HL-60 (cell line): ENCODE results near the gene BCAS3.

Experiments used
- GABPA ChIP-seq: IDR thresholded peaks from 2 replicates; pipeline ENCODE4 v1.6.1; 2012; ENCODE audit warnings: low read depth
- POLR2AphosphoS5 ChIP-seq: IDR thresholded peaks from 2 replicates; pipeline ENCODE4 v1.6.1; 2012; ENCODE audit warnings: low read depth
- TF ChIP-seq, protein P1 (sequence below): IDR thresholded peaks from one replicate; pipeline ENCODE4 v1.5.1; 2011; ENCODE audit warnings: low read length, control low read depth, inconsistent platforms; ENCODE audit not compliant: insufficient read depth
- TF ChIP-seq, protein P2 (sequence below): IDR thresholded peaks from 2 replicates; pipeline ENCODE4 v1.6.1; 2012; ENCODE audit warnings: low read depth; ENCODE audit not compliant: insufficient replicate concordance

DNA sequence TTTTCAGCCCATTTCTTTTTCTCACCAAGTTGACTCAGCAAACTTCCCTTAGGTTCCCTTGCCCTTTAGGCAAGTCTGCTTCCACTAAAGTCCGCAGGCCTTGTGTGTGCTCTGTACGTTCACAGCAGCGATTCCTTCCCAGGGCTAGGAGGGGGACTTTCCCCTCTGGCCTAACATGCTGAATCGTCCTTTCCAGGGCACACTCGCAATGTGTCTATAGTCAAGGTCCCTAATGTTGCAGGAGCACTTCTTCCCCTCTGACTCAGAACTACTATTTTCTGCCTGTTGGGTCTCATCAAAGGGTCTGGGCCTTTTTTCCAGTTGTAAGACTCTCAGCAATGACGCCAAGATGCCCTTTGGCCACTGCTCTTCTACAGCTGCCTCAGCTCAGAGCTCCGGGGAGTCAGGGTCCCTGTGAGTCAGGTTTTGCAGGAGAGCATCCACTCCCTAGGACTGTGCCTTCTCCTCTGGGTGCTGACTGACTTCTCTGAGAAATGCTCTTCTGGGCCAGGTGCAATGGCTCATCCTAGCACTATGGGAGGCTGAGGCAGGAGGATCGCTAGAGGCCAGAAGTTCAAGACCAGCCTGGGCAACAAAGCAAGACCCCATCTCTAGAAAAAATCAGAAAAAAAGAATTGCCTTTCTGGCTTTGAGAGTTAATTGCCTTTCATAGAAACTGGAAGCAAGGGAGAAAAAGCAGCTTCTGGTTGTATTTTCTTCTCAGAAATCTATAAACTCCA lies 657.6 kb downstream of the BCAS3 start:
- TF ChIP-seq, protein P1, sequence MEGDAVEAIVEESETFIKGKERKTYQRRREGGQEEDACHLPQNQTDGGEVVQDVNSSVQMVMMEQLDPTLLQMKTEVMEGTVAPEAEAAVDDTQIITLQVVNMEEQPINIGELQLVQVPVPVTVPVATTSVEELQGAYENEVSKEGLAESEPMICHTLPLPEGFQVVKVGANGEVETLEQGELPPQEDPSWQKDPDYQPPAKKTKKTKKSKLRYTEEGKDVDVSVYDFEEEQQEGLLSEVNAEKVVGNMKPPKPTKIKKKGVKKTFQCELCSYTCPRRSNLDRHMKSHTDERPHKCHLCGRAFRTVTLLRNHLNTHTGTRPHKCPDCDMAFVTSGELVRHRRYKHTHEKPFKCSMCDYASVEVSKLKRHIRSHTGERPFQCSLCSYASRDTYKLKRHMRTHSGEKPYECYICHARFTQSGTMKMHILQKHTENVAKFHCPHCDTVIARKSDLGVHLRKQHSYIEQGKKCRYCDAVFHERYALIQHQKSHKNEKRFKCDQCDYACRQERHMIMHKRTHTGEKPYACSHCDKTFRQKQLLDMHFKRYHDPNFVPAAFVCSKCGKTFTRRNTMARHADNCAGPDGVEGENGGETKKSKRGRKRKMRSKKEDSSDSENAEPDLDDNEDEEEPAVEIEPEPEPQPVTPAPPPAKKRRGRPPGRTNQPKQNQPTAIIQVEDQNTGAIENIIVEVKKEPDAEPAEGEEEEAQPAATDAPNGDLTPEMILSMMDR = no peak
- TF ChIP-seq POLR2AphosphoS5 (no peak), GABPA (no peak)
- TF ChIP-seq, protein P2, sequence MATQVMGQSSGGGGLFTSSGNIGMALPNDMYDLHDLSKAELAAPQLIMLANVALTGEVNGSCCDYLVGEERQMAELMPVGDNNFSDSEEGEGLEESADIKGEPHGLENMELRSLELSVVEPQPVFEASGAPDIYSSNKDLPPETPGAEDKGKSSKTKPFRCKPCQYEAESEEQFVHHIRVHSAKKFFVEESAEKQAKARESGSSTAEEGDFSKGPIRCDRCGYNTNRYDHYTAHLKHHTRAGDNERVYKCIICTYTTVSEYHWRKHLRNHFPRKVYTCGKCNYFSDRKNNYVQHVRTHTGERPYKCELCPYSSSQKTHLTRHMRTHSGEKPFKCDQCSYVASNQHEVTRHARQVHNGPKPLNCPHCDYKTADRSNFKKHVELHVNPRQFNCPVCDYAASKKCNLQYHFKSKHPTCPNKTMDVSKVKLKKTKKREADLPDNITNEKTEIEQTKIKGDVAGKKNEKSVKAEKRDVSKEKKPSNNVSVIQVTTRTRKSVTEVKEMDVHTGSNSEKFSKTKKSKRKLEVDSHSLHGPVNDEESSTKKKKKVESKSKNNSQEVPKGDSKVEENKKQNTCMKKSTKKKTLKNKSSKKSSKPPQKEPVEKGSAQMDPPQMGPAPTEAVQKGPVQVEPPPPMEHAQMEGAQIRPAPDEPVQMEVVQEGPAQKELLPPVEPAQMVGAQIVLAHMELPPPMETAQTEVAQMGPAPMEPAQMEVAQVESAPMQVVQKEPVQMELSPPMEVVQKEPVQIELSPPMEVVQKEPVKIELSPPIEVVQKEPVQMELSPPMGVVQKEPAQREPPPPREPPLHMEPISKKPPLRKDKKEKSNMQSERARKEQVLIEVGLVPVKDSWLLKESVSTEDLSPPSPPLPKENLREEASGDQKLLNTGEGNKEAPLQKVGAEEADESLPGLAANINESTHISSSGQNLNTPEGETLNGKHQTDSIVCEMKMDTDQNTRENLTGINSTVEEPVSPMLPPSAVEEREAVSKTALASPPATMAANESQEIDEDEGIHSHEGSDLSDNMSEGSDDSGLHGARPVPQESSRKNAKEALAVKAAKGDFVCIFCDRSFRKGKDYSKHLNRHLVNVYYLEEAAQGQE = no peak
